Measurements from ENCODE around the gene IFIT5.
"Not testable (repeated sequence)": the region's sequence is repeated elsewhere in the genome, so short reads cannot be mapped to it uniquely, and the experiment has no call there.

Gene IFIT5

GRCh38 chr10:89392974-89393373 is 21.4 kb upstream of the IFIT5 start:
- no peak for DNase-seq (ENCODE audit: low read depth in 3 of 3)

GRCh38 chr10:89393898-89394297 is 20.5 kb upstream of the IFIT5 start:
- DNase-seq (ENCODE audit: low read depth in 3 of 3) = no peak

GRCh38 chr10:89395141-89395540 is 19.2 kb upstream of the IFIT5 start:
- no peak for DNase-seq (ENCODE audit: low read depth in 3 of 3)

GRCh38 chr10:89398003-89398749 is 16.2 kb upstream of the IFIT5 start:
- no peak for DNase-seq (ENCODE audit: low read depth in 3 of 3)

- no peak for DNase-seq (ENCODE audit: low read depth in 3 of 3)
Observed at GRCh38 chr10:89399956-89400355, 14.4 kb upstream of the IFIT5 start.

- no peak for DNase-seq (ENCODE audit: low read depth in 3 of 3)
Observed at GRCh38 chr10:89403043-89403442, 11.3 kb upstream of the IFIT5 start.

GRCh38 chr10:89404104-89405047 is 10.0 kb upstream of the IFIT5 start:
- no peak for DNase-seq (ENCODE audit: low read depth in 3 of 3)

GRCh38 chr10:89406178-89406577 is 8.2 kb upstream of the IFIT5 start:
- DNase-seq (ENCODE audit: low read depth in 3 of 3) = not testable (repeated sequence)

- DNase-seq (ENCODE audit: low read depth in 3 of 3) = not testable (repeated sequence)
Observed at GRCh38 chr10:89407792-89408191, 6.6 kb upstream of the IFIT5 start.

GRCh38 chr10:89409282-89409681 is 5.1 kb upstream of the IFIT5 start:
- DNase-seq (ENCODE audit: low read depth in 3 of 3) = not testable (repeated sequence)

- DNase-seq (ENCODE audit: low read depth in 3 of 3) = not testable (repeated sequence)
Observed at GRCh38 chr10:89410551-89410950, 3.8 kb upstream of the IFIT5 start.

- DNase-seq (ENCODE audit: low read depth in 3 of 3) = not testable (repeated sequence)
Observed at GRCh38 chr10:89411135-89411534, 3.2 kb upstream of the IFIT5 start.

- peak in 1 of 3 experiments; percentile 4 for DNase-seq (ENCODE audit: low read depth in 3 of 3)
Observed at GRCh38 chr10:89412276-89412675, 2.1 kb upstream of the IFIT5 start.

GRCh38 chr10:89413398-89413912 is 913 bp upstream of the IFIT5 start:
- DNase-seq (ENCODE audit: low read depth in 3 of 3) = no peak

- DNase-seq (ENCODE audit: low read depth in 3 of 3) = peak in 1 of 3 experiments; percentile 29
Observed at GRCh38 chr10:89414879-89415821, 782 bp downstream of the IFIT5 start.

- DNase-seq (ENCODE audit: low read depth in 3 of 3) = no peak
Observed at GRCh38 chr10:89416465-89416864, 2.1 kb downstream of the IFIT5 start.

- DNase-seq (ENCODE audit: low read depth in 3 of 3) = no peak
Observed at GRCh38 chr10:89419548-89419947, 5.2 kb downstream of the IFIT5 start.

- DNase-seq (ENCODE audit: low read depth in 3 of 3) = no peak
Observed at GRCh38 chr10:89421018-89421476, 6.7 kb downstream of the IFIT5 start.

GRCh38 chr10:89425000-89425399 is 10.6 kb downstream of the IFIT5 start:
- no peak for DNase-seq (ENCODE audit: low read depth in 3 of 3)

- DNase-seq (ENCODE audit: low read depth in 3 of 3) = no peak
Observed at GRCh38 chr10:89426230-89426868, 12.0 kb downstream of the IFIT5 start.

GRCh38 chr10:89427629-89428028 is 13.3 kb downstream of the IFIT5 start:
- DNase-seq (ENCODE audit: low read depth in 3 of 3) = no peak
